Activated CD4-positive, alpha-beta T cell treated with anti-CD3 and anti-CD28 coated beads for 36 hours (primary cell): Measurements from ENCODE around the gene TIAM1. TPM values are rescaled to one million over a fixed set of nuclear protein-coding genes. Genes with fewer than 3 reads are reported as not detected.
A peak's percentile ranks its signal among the peaks of the same experiment; 100 is the strongest.

Experiments
- ATAC-seq: fragments of 200-7000 bp; cut with Tn5 transposase; one replicate; pipeline ENCODE4 v1.10.0; 2021; ENCODE audit warnings: mild to moderate bottlenecking, moderate library complexity
- CTCF ChIA-PET: fragments of 350-600 bp; sonication (Branson Sonifier 250); formaldehyde crosslinking; loops from one replicate; lab custom pipeline; 2021; ENCODE audit warnings: antibody characterized with exemption; lab: Charles Lee
- POLR2A ChIA-PET: fragments of 350-600 bp; sonication (Branson Sonifier 250); formaldehyde crosslinking; loops from one replicate; lab custom pipeline; 2021; ENCODE audit warnings: antibody characterized with exemption, inconsistent platforms; lab: Charles Lee
- DNase-seq: peaks from one replicate; pipeline ENCODE4 v3.0.0-alpha.2; 2020
- H3K27ac Mint-ChIP-seq: one replicate; pipeline ENCODE4 v1.8.0; 2021; ENCODE audit warnings: mixed read lengths
- H3K27me3 Mint-ChIP-seq: one replicate; pipeline ENCODE4 v1.8.0; 2021; ENCODE audit warnings: mixed read lengths
- H3K36me3 Mint-ChIP-seq: one replicate; pipeline ENCODE4 v1.8.0; 2021; ENCODE audit warnings: low read depth, mixed read lengths
- H3K4me1 Mint-ChIP-seq: one replicate; pipeline ENCODE4 v1.8.0; 2021; ENCODE audit warnings: mixed read lengths
- H3K4me3 Mint-ChIP-seq: one replicate; pipeline ENCODE4 v1.8.0; 2021; ENCODE audit warnings: mild to moderate bottlenecking, moderate library complexity, mixed read lengths
- H3K9me3 Mint-ChIP-seq: one replicate; pipeline ENCODE4 v1.8.0; 2021; ENCODE audit warnings: low read depth, mixed read lengths
- intact Hi-C, 2 experiments: fragments of 100-400 bp; cut with DNase I in 1 of 2; cut with micrococcal nuclease in 1 of 2; formaldehyde crosslinking; loops; one replicate each; pipeline versions ENCODE4 v1.14.2 to v1.15.1; 2022 to 2024; cut with DNase I, micrococcal nuclease
- total RNA-seq, 2 experiments: library from RNA; stranded (reverse); gene quantifications; one replicate each; pipeline ENCODE4 v1.2.3, GENCODE V29; 2021

Gene TIAM1
- total RNA-seq, 2 experiments from 2014 or later, result 60.7 to 72.6 TPM

GRCh38 chr21:31140676-31141075, 203.4 kb downstream of the TIAM1 start:
- no peaks in the 10 kb centered on the region for H3K27me3 Mint-ChIP-seq
- H3K27ac Mint-ChIP-seq, result peak overlapping the region; percentile 7

GRCh38 chr21:31140025-31140424, 204.0 kb downstream of the TIAM1 start:
- CTCF ChIA-PET, result no interaction called here
- peaks cover 21% of the 10 kb centered on the region for H3K4me1 Mint-ChIP-seq
- H3K27me3 Mint-ChIP-seq, result no peaks in the 10 kb centered on the region
- intact Hi-C loops, result no loop called here
- no peak overlapping the region for H3K4me3 Mint-ChIP-seq
- POLR2A ChIA-PET, result no interaction called here
- DNase-seq (no peak), ATAC-seq (no peak)
- no peaks in the 10 kb centered on the region for H3K9me3 Mint-ChIP-seq
- peaks cover 70% of the 10 kb centered on the region for H3K36me3 Mint-ChIP-seq
- H3K27ac Mint-ChIP-seq, result no peak overlapping the region

More at GRCh38 chr21:31140676-31141075, 203.4 kb downstream of the TIAM1 start:
- peaks cover 67% of the 10 kb centered on the region for H3K36me3 Mint-ChIP-seq
- intact Hi-C loops, result no loop called here
- CTCF ChIA-PET, result interaction anchor here (0.7 kb wide), 1 partner anchor 18 kb away, joined by 3 read pairs; no protein-coding TSS in a partner anchor
- POLR2A ChIA-PET, result no interaction called here
- H3K9me3 Mint-ChIP-seq, result no peaks in the 10 kb centered on the region
- no peak for DNase-seq
- no peak for ATAC-seq
- H3K4me1 Mint-ChIP-seq, result peaks cover 18% of the 10 kb centered on the region
- H3K4me3 Mint-ChIP-seq, result no peak overlapping the region

DNA sequence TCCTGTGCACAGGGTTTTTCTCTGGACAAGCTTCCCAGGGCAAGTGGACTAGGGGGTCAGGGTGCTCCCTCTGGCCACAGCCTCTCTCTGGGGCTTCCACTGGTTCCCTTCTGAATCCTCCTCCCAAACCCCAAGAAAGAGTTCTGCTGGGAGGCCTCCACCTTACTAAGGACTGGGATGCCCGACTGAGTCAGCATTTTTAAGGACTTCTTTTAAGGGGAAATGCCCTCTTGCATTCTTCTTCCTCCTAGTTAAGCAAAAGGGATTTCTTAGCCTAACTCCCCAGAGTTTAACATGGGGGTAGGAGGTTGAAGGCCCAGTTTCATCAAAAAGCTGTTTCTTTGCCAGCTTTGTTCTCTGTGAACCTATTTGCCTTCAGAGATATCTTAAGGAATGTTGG, 206.1 kb downstream of the TIAM1 start:
- ATAC-seq, result no peak
- ChIA-PET POLR2A (no interaction called here), CTCF (interaction anchor here (0.9 to 1.0 kb wide), 2 partner anchors 16 to 24 kb away, joined by 3 read pairs; no protein-coding TSS in a partner anchor)
- DNase-seq, result no peak
- Mint-ChIP-seq H3K9me3 (no peaks in the 10 kb centered on the region), H3K27me3 (no peaks in the 10 kb centered on the region), H3K36me3 (peaks cover 83% of the 10 kb centered on the region), H3K4me3 (no peak overlapping the region), H3K4me1 (peaks cover 41% of the 10 kb centered on the region), H3K27ac (no peak overlapping the region)
- intact Hi-C loops, result no loop called here

DNA sequence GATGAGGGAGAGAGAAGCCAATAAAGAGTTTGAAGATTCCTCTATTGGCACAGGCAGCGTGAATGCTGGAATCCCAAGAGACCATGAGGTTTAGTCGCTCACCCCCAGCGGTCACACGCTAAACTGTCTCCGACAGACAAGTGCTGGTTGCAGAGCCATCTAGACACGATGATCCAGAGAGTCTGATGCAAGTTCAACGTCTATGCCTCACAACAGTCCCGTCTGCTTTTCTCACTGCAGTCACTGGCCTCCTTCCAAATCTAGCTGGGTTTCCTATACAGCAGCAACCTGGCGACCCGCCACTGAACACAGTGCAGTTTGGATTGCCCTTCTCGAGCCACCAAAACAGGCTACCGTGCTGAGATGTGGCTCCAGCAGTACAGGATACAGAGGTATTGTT, 207.2 kb downstream of the TIAM1 start:
- ChIA-PET POLR2A (no interaction called here), CTCF (no interaction called here)
- DNase-seq (no peak), ATAC-seq (no peak)
- Mint-ChIP-seq H3K9me3 (no peaks in the 10 kb centered on the region), H3K27me3 (no peaks in the 10 kb centered on the region), H3K27ac (peak overlapping the region; percentile 11), H3K4me3 (no peak overlapping the region), H3K4me1 (peaks cover 49% of the 10 kb centered on the region), H3K36me3 (peaks cover 86% of the 10 kb centered on the region)
- intact Hi-C loops, result no loop called here

GRCh38 chr21:31135531-31136184, 208.4 kb downstream of the TIAM1 start:
- DNase-seq, result no peak
- Mint-ChIP-seq H3K27ac (peak overlapping the region; percentile 44), H3K9me3 (no peaks in the 10 kb centered on the region), H3K27me3 (no peaks in the 10 kb centered on the region), H3K36me3 (peaks cover 87% of the 10 kb centered on the region), H3K4me1 (peaks cover 55% of the 10 kb centered on the region), H3K4me3 (no peak overlapping the region)
- no peak for ATAC-seq
- CTCF ChIA-PET, result interaction anchor here (0.8 kb wide), 1 partner anchor 41 kb away, joined by 3 read pairs; no protein-coding TSS in a partner anchor
- intact Hi-C loops, result no loop called here
- POLR2A ChIA-PET, result interaction anchor here (0.5 kb wide), 1 partner anchor 736 kb away, joined by 3 read pairs; no protein-coding TSS in a partner anchor

GRCh38 chr21:31133243-31133830, 210.7 kb downstream of the TIAM1 start:
- H3K4me1 Mint-ChIP-seq, result peaks cover 60% of the 10 kb centered on the region
- peak overlapping the region; percentile 43 for H3K4me3 Mint-ChIP-seq
- POLR2A ChIA-PET, result interaction anchor here (0.7 to 1.2 kb wide), 4 partner anchors 26 to 426 kb away, joined by 3 to 9 read pairs (median 3); no protein-coding TSS in a partner anchor
- H3K27me3 Mint-ChIP-seq, result no peaks in the 10 kb centered on the region
- intact Hi-C loops, result loop anchor here (1.0 to 5.0 kb wide), 6 partner anchors 27 to 1831 kb away; no protein-coding TSS in a partner anchor
- peak; percentile 37 for DNase-seq
- peak overlapping the region; percentile 92 for H3K27ac Mint-ChIP-seq
- H3K9me3 Mint-ChIP-seq, result peaks cover 1% of the 10 kb centered on the region
- H3K36me3 Mint-ChIP-seq, result peaks cover 85% of the 10 kb centered on the region
- CTCF ChIA-PET, result interaction anchor here (0.6 to 2.1 kb wide), 4 partner anchors 34 to 471 kb away, joined by 3 to 12 read pairs (median 4); no protein-coding TSS in a partner anchor
- peak; percentile 42 for ATAC-seq

DNA sequence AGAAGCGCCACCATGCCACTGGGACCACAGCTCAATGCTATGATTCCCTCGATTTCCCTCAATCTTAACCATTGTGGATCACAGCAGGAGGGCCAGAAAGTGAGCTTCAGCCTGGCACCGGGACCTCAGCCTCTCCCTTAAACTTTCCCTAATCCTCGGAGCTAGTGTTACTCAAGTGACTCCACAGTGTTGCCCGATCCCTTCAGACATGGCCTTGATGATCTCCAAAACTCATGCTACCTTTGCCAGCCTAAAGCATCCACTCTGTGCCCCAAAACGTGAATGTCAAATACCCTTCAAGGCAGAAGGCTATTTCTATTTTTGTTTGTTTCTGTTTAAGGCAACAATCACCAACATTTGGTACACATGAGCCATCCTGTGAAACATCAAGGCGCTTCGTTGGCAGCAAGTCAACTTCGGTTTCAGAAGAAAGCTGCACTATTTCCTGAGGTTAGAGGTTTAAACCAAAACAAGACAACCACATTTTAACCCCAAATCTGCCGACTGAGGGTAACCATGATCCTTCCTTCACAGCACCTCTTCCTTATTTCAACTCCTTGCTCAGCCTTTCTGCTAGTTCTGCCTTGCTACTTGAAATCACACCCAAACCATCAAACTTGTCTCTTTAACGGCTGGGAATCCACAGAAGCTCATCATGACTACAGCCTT, 211.4 kb downstream of the TIAM1 start:
- DNase-seq (peak; percentile 84), ATAC-seq (peak; percentile 75)
- intact Hi-C loops, result loop anchor here (1.0 to 5.0 kb wide), 6 partner anchors 28 to 1830 kb away; no protein-coding TSS in a partner anchor
- H3K36me3 Mint-ChIP-seq, result peaks cover 89% of the 10 kb centered on the region
- H3K27me3 Mint-ChIP-seq, result no peaks in the 10 kb centered on the region
- peak overlapping the region; percentile 43 for H3K4me3 Mint-ChIP-seq
- ChIA-PET CTCF (interaction anchor here (0.6 to 2.1 kb wide), 4 partner anchors 34 to 472 kb away, joined by 3 to 12 read pairs (median 4); no protein-coding TSS in a partner anchor), POLR2A (interaction anchor here (0.7 to 1.2 kb wide), 4 partner anchors 26 to 427 kb away, joined by 3 to 9 read pairs (median 3); no protein-coding TSS in a partner anchor)
- peak overlapping the region; percentile 92 for H3K27ac Mint-ChIP-seq
- H3K9me3 Mint-ChIP-seq, result peaks cover 1% of the 10 kb centered on the region
- H3K4me1 Mint-ChIP-seq, result peaks cover 60% of the 10 kb centered on the region

DNA sequence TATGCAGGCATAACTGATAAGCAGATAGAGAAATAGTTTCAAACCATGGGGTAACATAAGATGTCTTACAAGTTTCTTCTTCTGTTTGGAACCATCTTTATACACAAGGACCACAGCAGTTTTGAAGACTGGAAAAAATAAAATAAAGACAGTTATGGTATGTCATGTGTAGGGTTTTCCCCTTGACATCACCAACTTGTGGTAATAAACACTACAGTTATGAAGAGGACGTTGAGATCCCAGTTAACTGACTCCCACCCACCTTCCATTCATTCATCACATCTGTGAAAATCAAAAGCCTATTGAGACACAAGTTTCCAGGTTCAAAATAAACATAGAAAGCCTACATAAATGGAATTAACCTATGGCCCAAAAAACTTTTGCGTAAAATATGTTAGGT, 213.2 kb downstream of the TIAM1 start:
- Mint-ChIP-seq H3K27ac (peak overlapping the region; percentile 92), H3K27me3 (no peaks in the 10 kb centered on the region), H3K36me3 (peaks cover 85% of the 10 kb centered on the region), H3K9me3 (peaks cover 1% of the 10 kb centered on the region), H3K4me1 (peaks cover 57% of the 10 kb centered on the region), H3K4me3 (peak overlapping the region; percentile 22)
- DNase-seq (no peak), ATAC-seq (peak; percentile 69)
- intact Hi-C loops, result loop anchor here (1.0 to 5.0 kb wide), 7 partner anchors 45 to 1829 kb away; partner anchors contain the start of gene SOD1 (in 1 of the 2)
- POLR2A ChIA-PET, result interaction anchor here (0.7 to 1.0 kb wide), 2 partner anchors 53 to 328 kb away, joined by 3 to 9 read pairs; no protein-coding TSS in a partner anchor
- CTCF ChIA-PET, result interaction anchor here (0.9 kb wide), 1 partner anchor 24 kb away, joined by 3 read pairs; no protein-coding TSS in a partner anchor

- no peaks in the 10 kb centered on the region for H3K27me3 Mint-ChIP-seq
- intact Hi-C loops, result no loop called here
- ATAC-seq, result no peak
- ChIA-PET CTCF (interaction anchor here (0.6 to 1.9 kb wide), 3 partner anchors 10 to 47 kb away, joined by 3 to 10 read pairs (median 4); no protein-coding TSS in a partner anchor), POLR2A (no interaction called here)
- H3K9me3 Mint-ChIP-seq, result peaks cover 1% of the 10 kb centered on the region
- H3K4me1 Mint-ChIP-seq, result peaks cover 35% of the 10 kb centered on the region
- H3K27ac Mint-ChIP-seq, result no peak overlapping the region
- no peak for DNase-seq
- H3K36me3 Mint-ChIP-seq, result peaks cover 76% of the 10 kb centered on the region
- no peak overlapping the region for H3K4me3 Mint-ChIP-seq
Measured at GRCh38 chr21:31128234-31128633, 215.8 kb downstream of the TIAM1 start.

DNA sequence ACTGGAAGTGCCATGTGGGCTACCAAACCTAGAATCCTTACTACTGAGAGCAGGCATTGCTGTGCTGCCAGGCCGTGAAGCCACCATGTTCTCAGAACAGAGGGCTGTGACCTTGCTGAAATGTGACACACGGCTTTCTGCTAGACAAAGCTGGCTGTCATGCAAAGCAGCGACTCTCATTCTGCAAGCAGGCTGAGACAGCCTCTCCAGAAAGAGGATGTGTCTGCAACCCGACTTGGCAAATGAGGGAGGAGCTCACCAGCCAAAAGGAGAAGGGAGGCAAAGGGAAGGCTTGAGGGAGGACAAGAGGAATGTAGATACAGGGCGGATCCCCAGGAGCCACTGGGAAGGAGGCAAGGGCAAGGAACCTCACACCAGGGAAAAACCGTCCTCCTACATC, 220.1 kb downstream of the TIAM1 start:
- intact Hi-C loops, result no loop called here
- ATAC-seq (no peak), DNase-seq (no peak)
- Mint-ChIP-seq H3K4me1 (no peaks in the 10 kb centered on the region), H3K4me3 (no peak overlapping the region), H3K36me3 (peaks cover 64% of the 10 kb centered on the region), H3K9me3 (no peaks in the 10 kb centered on the region), H3K27ac (peak overlapping the region; percentile 4), H3K27me3 (no peaks in the 10 kb centered on the region)
- ChIA-PET CTCF (no interaction called here), POLR2A (no interaction called here)

- H3K36me3 Mint-ChIP-seq, result peaks cover 46% of the 10 kb centered on the region
- POLR2A ChIA-PET, result no interaction called here
- CTCF ChIA-PET, result interaction anchor here (0.7 to 2.1 kb wide), 6 partner anchors 10 to 462 kb away, joined by 3 to 11 read pairs (median 4); no protein-coding TSS in a partner anchor
Measured at GRCh38 chr21:31119199-31119598, 224.9 kb downstream of the TIAM1 start.

More at GRCh38 chr21:31119199-31119598, 224.9 kb downstream of the TIAM1 start:
- Mint-ChIP-seq H3K4me3 (no peak overlapping the region), H3K27me3 (no peaks in the 10 kb centered on the region), H3K27ac (no peak overlapping the region), H3K9me3 (no peaks in the 10 kb centered on the region), H3K4me1 (peaks cover 15% of the 10 kb centered on the region)
- ATAC-seq (no peak), DNase-seq (no peak)
- intact Hi-C loops, result no loop called here
